Duodenal mucosa (tissue), 2 donors: Measurements from ENCODE around the gene SMC6.

Source experiments
- H3K27ac ChIP-seq: one replicate; pipeline ENCODE4 v1.7.0; 2013; ENCODE audit warnings: low read depth, low read length
- H3K27me3 ChIP-seq, 2 donors: one replicate each; pipeline ENCODE4 v1.7.0; 2013; ENCODE audit warnings: low read length in 2 of 2, control low read depth in 1 of 2; ENCODE audit not compliant: insufficient read depth in 2 of 2, control insufficient read depth in 1 of 2
- H3K36me3 ChIP-seq, 2 donors: one replicate each; pipeline ENCODE4 v1.7.0; 2013; ENCODE audit warnings: low read length in 2 of 2, control low read depth in 1 of 2; ENCODE audit not compliant: insufficient read depth in 2 of 2, control insufficient read depth in 1 of 2
- H3K4me1 ChIP-seq, 2 donors: one replicate each; pipeline ENCODE4 v1.7.0; 2013; ENCODE audit warnings: low read length in 2 of 2, control low read depth in 1 of 2; ENCODE audit not compliant: insufficient read depth in 2 of 2, control insufficient read depth in 1 of 2
- H3K4me3 ChIP-seq, 2 donors: one replicate each; pipeline ENCODE4 v1.7.0; 2013; ENCODE audit warnings: low read length in 2 of 2, low read depth in 1 of 2
- H3K9ac ChIP-seq, 2 donors: one replicate each; pipeline ENCODE4 v1.7.0; 2013; ENCODE audit warnings: low read length in 2 of 2, low read depth in 1 of 2
- H3K9me3 ChIP-seq, 2 donors: one replicate each; pipeline ENCODE4 v1.7.0; 2013; ENCODE audit warnings: low read length in 2 of 2, control low read depth in 1 of 2; ENCODE audit not compliant: control insufficient read depth in 1 of 2

Gene SMC6

DNA sequence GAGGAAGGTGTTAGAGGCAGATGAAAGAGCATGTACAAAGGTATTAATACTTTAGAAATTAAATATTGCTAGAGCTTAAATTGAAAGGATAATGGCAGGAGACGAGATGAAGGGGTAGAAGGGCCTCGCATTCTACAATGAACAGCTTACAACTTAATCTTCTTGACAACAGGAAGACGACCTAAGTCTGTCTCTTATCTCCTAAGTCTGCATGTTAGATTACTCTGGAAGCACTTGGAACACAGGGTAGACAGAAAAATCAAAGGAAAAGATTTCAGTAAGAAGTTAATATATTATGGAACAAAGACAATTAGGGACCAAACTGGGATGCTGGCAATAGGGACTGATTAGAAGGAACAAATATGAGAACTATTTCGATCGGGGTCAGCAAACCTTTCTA lies 34.9 kb downstream of the SMC6 start:
- Histone ChIP-seq H3K27me3 (no peaks in the 10 kb centered on the region), H3K4me3 (no peak overlapping the region), H3K4me1 (no peaks in the 10 kb centered on the region), H3K27ac (no peak overlapping the region), H3K9ac (no peak overlapping the region), H3K36me3 (peaks cover 32 to 37% of the 10 kb centered on the region in 2 donors), H3K9me3 (no peaks in the 10 kb centered on the region)

- Histone ChIP-seq H3K27ac (no peak overlapping the region), H3K4me3 (no peak overlapping the region), H3K9ac (no peak overlapping the region), H3K27me3 (no peaks in the 10 kb centered on the region), H3K36me3 (peaks cover 27 to 44% of the 10 kb centered on the region in 2 donors), H3K9me3 (no peaks in the 10 kb centered on the region), H3K4me1 (no peaks in the 10 kb centered on the region)
Measured at GRCh38 chr2:17717666-17718065, 35.9 kb downstream of the SMC6 start.

DNA sequence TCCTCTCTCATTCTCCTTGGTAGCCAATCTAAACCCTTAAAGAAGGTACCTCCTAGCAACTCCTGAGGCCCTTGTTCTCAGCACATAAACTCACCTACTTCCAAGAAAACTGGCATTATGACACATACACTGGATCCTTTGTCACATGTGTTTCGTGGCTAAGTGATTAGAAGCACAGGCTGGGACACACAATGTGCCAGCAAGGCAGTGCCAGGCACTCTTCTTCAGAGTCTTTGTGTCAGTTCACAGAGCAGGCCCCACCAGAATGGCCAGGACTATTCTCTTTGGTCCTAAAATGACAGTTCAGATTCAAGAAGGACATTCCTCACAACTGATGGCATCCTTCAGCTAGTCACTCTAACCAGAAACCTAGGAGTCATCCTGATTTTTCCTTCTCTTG lies 40.3 kb downstream of the SMC6 start:
- Histone ChIP-seq H3K9me3 (no peaks in the 10 kb centered on the region), H3K4me1 (no peaks in the 10 kb centered on the region), H3K27ac (no peak overlapping the region), H3K36me3 (peaks cover 19 to 34% of the 10 kb centered on the region in 2 donors), H3K4me3 (no peak overlapping the region), H3K27me3 (no peaks in the 10 kb centered on the region), H3K9ac (no peak overlapping the region)

- peaks cover 22 to 32% of the 10 kb centered on the region in 2 donors for H3K36me3 ChIP-seq
Measured at GRCh38 chr2:17710547-17711248, 42.9 kb downstream of the SMC6 start.

GRCh38 chr2:17709897-17710296 lies 43.7 kb downstream of the SMC6 start:
- Histone ChIP-seq H3K4me1 (no peaks in the 10 kb centered on the region), H3K27ac (no peak overlapping the region), H3K4me3 (no peak overlapping the region), H3K9ac (no peak overlapping the region), H3K36me3 (peaks cover 22 to 37% of the 10 kb centered on the region in 2 donors), H3K27me3 (no peaks in the 10 kb centered on the region), H3K9me3 (no peaks in the 10 kb centered on the region)

More at GRCh38 chr2:17710547-17711248, 42.9 kb downstream of the SMC6 start:
- Histone ChIP-seq H3K4me3 (no peak overlapping the region), H3K4me1 (no peaks in the 10 kb centered on the region), H3K9me3 (no peaks in the 10 kb centered on the region), H3K27me3 (no peaks in the 10 kb centered on the region), H3K27ac (no peak overlapping the region), H3K9ac (no peak overlapping the region)

- Histone ChIP-seq H3K9me3 (no peaks in the 10 kb centered on the region), H3K27ac (no peak overlapping the region), H3K4me3 (no peak overlapping the region), H3K4me1 (no peaks in the 10 kb centered on the region), H3K36me3 (peaks cover 15 to 32% of the 10 kb centered on the region in 2 donors), H3K9ac (no peak overlapping the region), H3K27me3 (no peaks in the 10 kb centered on the region)
Measured at GRCh38 chr2:17708501-17708900, 45.1 kb downstream of the SMC6 start.

GRCh38 chr2:17706845-17707244 lies 46.8 kb downstream of the SMC6 start:
- H3K4me3 ChIP-seq = no peak overlapping the region

DNA sequence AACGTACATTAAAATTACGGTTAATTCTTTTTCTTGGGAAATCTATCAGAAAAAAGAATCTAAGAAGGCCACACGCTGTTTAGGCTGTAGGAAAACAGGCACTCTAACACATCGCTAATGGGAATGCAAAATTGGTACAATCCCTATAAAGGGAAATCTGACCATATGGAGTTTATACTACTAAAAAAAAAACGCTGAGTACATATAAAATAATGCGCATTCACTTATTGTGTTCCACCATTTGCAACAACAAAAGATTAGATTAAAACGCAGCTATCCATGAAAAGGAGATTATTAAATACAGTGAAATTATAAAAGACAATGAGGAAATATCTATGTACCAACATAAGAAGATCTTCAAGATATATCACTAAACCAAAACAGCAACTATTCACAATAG lies 62.8 kb downstream of the SMC6 start:
- Histone ChIP-seq H3K36me3 (peaks cover 13 to 40% of the 10 kb centered on the region in 2 donors), H3K4me3 (no peak overlapping the region), H3K4me1 (no peaks in the 10 kb centered on the region), H3K9me3 (no peaks in the 10 kb centered on the region), H3K9ac (no peak overlapping the region), H3K27me3 (no peaks in the 10 kb centered on the region), H3K27ac (no peak overlapping the region)

More at GRCh38 chr2:17706845-17707244, 46.8 kb downstream of the SMC6 start:
- Histone ChIP-seq H3K9ac (no peak overlapping the region), H3K27ac (no peak overlapping the region), H3K36me3 (peaks cover 15 to 32% of the 10 kb centered on the region in 2 donors), H3K9me3 (no peaks in the 10 kb centered on the region), H3K27me3 (no peaks in the 10 kb centered on the region), H3K4me1 (no peaks in the 10 kb centered on the region)

GRCh38 chr2:17689010-17689409 lies 64.6 kb downstream of the SMC6 start:
- peaks cover 6 to 28% of the 10 kb centered on the region in 2 donors for H3K36me3 ChIP-seq
- no peak overlapping the region for H3K27ac ChIP-seq
- H3K9me3 ChIP-seq = no peaks in the 10 kb centered on the region
- H3K4me1 ChIP-seq = no peaks in the 10 kb centered on the region
- H3K9ac ChIP-seq = no peak overlapping the region
- H3K4me3 ChIP-seq = no peak overlapping the region
- no peaks in the 10 kb centered on the region for H3K27me3 ChIP-seq

GRCh38 chr2:17688600-17688999 lies 65.0 kb downstream of the SMC6 start:
- Histone ChIP-seq H3K9ac (no peak overlapping the region), H3K9me3 (no peaks in the 10 kb centered on the region), H3K36me3 (peaks cover 6 to 28% of the 10 kb centered on the region in 2 donors), H3K27ac (no peak overlapping the region), H3K27me3 (no peaks in the 10 kb centered on the region), H3K4me3 (no peak overlapping the region), H3K4me1 (no peaks in the 10 kb centered on the region)
